Measurements from ENCODE around the gene NISCH. TPM values are rescaled to one million over a fixed set of nuclear protein-coding genes. Genes with fewer than 3 reads are reported as not detected.

Gene NISCH
- polyA plus RNA-seq, 2 donors: 32.2 to 59.6 TPM

GRCh38 chr3:52527732-52528585 lies 72.6 kb downstream of the NISCH start:
- no peaks in the 10 kb centered on the region for H3K27me3 ChIP-seq (ENCODE audit: control insufficient read depth in 1 of 2, insufficient read depth in 2 of 2, low read length in 2 of 2)
- H3K4me1 ChIP-seq (ENCODE audit: control insufficient read depth in 2 of 2, insufficient read depth in 2 of 2, low read length in 1 of 2): peaks cover 19 to 60% of the 10 kb centered on the region in 2 donors
- WGBS, 2 donors: 82% methylated on average over 18 of the region's 18 CpGs
- H3K4me3 ChIP-seq (ENCODE audit: low read depth in 1 of 2, low read length in 2 of 2): no peak overlapping the region
- H3K36me3 ChIP-seq (ENCODE audit: control insufficient read depth in 2 of 2, insufficient read depth in 2 of 2, low read length in 1 of 2): peaks cover 0 to 35% of the 10 kb centered on the region in 2 donors
- H3K27ac ChIP-seq (ENCODE audit: low read depth in 2 of 2, low read length in 1 of 2): no peak overlapping the region
- H3K9me3 ChIP-seq (ENCODE audit: control insufficient read depth in 2 of 2, insufficient read depth in 1 of 2, low read depth in 1 of 2, low read length in 1 of 2): no peaks in the 10 kb centered on the region

- Histone ChIP-seq H3K27me3 (ENCODE audit: control insufficient read depth in 1 of 2, insufficient read depth in 2 of 2, low read length in 2 of 2) (no peaks in the 10 kb centered on the region), H3K4me3 (ENCODE audit: low read depth in 1 of 2, low read length in 2 of 2) (no peak overlapping the region), H3K27ac (ENCODE audit: low read depth in 2 of 2, low read length in 1 of 2) (no peak overlapping the region), H3K4me1 (ENCODE audit: control insufficient read depth in 2 of 2, insufficient read depth in 2 of 2, low read length in 1 of 2) (peaks cover 19 to 57% of the 10 kb centered on the region in 2 donors), H3K9me3 (ENCODE audit: control insufficient read depth in 2 of 2, insufficient read depth in 1 of 2, low read depth in 1 of 2, low read length in 1 of 2) (no peaks in the 10 kb centered on the region), H3K36me3 (ENCODE audit: control insufficient read depth in 2 of 2, insufficient read depth in 2 of 2, low read length in 1 of 2) (peaks cover 0 to 29% of the 10 kb centered on the region in 2 donors)
- WGBS, 2 donors: 88 to 89% methylated on average over 25 of the region's 25 CpGs
These were observed 73.4 kb downstream of the NISCH start for GRCh38 chr3:52528586-52529375.

GRCh38 chr3:52529376-52530333 lies 74.3 kb downstream of the NISCH start:
- Histone ChIP-seq H3K27me3 (ENCODE audit: control insufficient read depth in 1 of 2, insufficient read depth in 2 of 2, low read length in 2 of 2) (no peaks in the 10 kb centered on the region), H3K4me3 (ENCODE audit: low read depth in 1 of 2, low read length in 2 of 2) (no peak overlapping the region), H3K36me3 (ENCODE audit: control insufficient read depth in 2 of 2, insufficient read depth in 2 of 2, low read length in 1 of 2) (peaks cover 0 to 20% of the 10 kb centered on the region in 2 donors), H3K27ac (ENCODE audit: low read depth in 2 of 2, low read length in 1 of 2) (peak overlapping the region; percentile 63 to 75), H3K9me3 (ENCODE audit: control insufficient read depth in 2 of 2, insufficient read depth in 1 of 2, low read depth in 1 of 2, low read length in 1 of 2) (no peaks in the 10 kb centered on the region), H3K4me1 (ENCODE audit: control insufficient read depth in 2 of 2, insufficient read depth in 2 of 2, low read length in 1 of 2) (peaks cover 16 to 56% of the 10 kb centered on the region in 2 donors)
- WGBS, 2 donors: 67 to 71% methylated on average over 12 of the region's 12 CpGs

GRCh38 chr3:52530918-52531826 lies 75.8 kb downstream of the NISCH start:
- Histone ChIP-seq H3K27me3 (ENCODE audit: control insufficient read depth in 1 of 2, insufficient read depth in 2 of 2, low read length in 2 of 2) (no peaks in the 10 kb centered on the region), H3K27ac (ENCODE audit: low read depth in 2 of 2, low read length in 1 of 2) (peak overlapping the region; percentile 63 to 75), H3K9me3 (ENCODE audit: control insufficient read depth in 2 of 2, insufficient read depth in 1 of 2, low read depth in 1 of 2, low read length in 1 of 2) (no peaks in the 10 kb centered on the region), H3K4me3 (ENCODE audit: low read depth in 1 of 2, low read length in 2 of 2) (no peak overlapping the region), H3K4me1 (ENCODE audit: control insufficient read depth in 2 of 2, insufficient read depth in 2 of 2, low read length in 1 of 2) (peaks cover 9 to 47% of the 10 kb centered on the region in 2 donors), H3K36me3 (ENCODE audit: control insufficient read depth in 2 of 2, insufficient read depth in 2 of 2, low read length in 1 of 2) (peaks cover 0 to 20% of the 10 kb centered on the region in 2 donors)
- 51 to 63% methylated on average over 10 of the region's 10 CpGs for WGBS, 2 donors

GRCh38 chr3:52531860-52532516 lies 76.6 kb downstream of the NISCH start:
- no peaks in the 10 kb centered on the region for H3K27me3 ChIP-seq (ENCODE audit: control insufficient read depth in 1 of 2, insufficient read depth in 2 of 2, low read length in 2 of 2)
- H3K9me3 ChIP-seq (ENCODE audit: control insufficient read depth in 2 of 2, insufficient read depth in 1 of 2, low read depth in 1 of 2, low read length in 1 of 2): no peaks in the 10 kb centered on the region
- peak overlapping the region; percentile 57 to 75 for H3K27ac ChIP-seq (ENCODE audit: low read depth in 2 of 2, low read length in 1 of 2)
- peaks cover 0 to 20% of the 10 kb centered on the region in 2 donors for H3K36me3 ChIP-seq (ENCODE audit: control insufficient read depth in 2 of 2, insufficient read depth in 2 of 2, low read length in 1 of 2)
- peaks cover 9 to 46% of the 10 kb centered on the region in 2 donors for H3K4me1 ChIP-seq (ENCODE audit: control insufficient read depth in 2 of 2, insufficient read depth in 2 of 2, low read length in 1 of 2)
- WGBS, 2 donors: 71 to 82% methylated on average over 14 of the region's 14 CpGs
- H3K4me3 ChIP-seq (ENCODE audit: low read depth in 1 of 2, low read length in 2 of 2): peak overlapping the region in 1 of 2 donors; percentile 63

GRCh38 chr3:52532517-52532837 lies 77.1 kb downstream of the NISCH start:
- Histone ChIP-seq H3K4me3 (ENCODE audit: low read depth in 1 of 2, low read length in 2 of 2) (peak overlapping the region; percentile 63 to 67), H3K27ac (ENCODE audit: low read depth in 2 of 2, low read length in 1 of 2) (peak overlapping the region in 1 of 2 donors; percentile 54), H3K4me1 (ENCODE audit: control insufficient read depth in 2 of 2, insufficient read depth in 2 of 2, low read length in 1 of 2) (peaks cover 9 to 44% of the 10 kb centered on the region in 2 donors), H3K36me3 (ENCODE audit: control insufficient read depth in 2 of 2, insufficient read depth in 2 of 2, low read length in 1 of 2) (peaks cover 0 to 15% of the 10 kb centered on the region in 2 donors), H3K27me3 (ENCODE audit: control insufficient read depth in 1 of 2, insufficient read depth in 2 of 2, low read length in 2 of 2) (no peaks in the 10 kb centered on the region), H3K9me3 (ENCODE audit: control insufficient read depth in 2 of 2, insufficient read depth in 1 of 2, low read depth in 1 of 2, low read length in 1 of 2) (no peaks in the 10 kb centered on the region)
- WGBS, 2 donors: 28 to 39% methylated on average over 5 of the region's 5 CpGs

- H3K36me3 ChIP-seq (ENCODE audit: control insufficient read depth in 2 of 2, insufficient read depth in 2 of 2, low read length in 1 of 2): peaks cover 0 to 10% of the 10 kb centered on the region in 2 donors
- H3K9me3 ChIP-seq (ENCODE audit: control insufficient read depth in 2 of 2, insufficient read depth in 1 of 2, low read depth in 1 of 2, low read length in 1 of 2): no peaks in the 10 kb centered on the region
- H3K4me1 ChIP-seq (ENCODE audit: control insufficient read depth in 2 of 2, insufficient read depth in 2 of 2, low read length in 1 of 2): peaks cover 10 to 44% of the 10 kb centered on the region in 2 donors
- peak overlapping the region; percentile 54 to 78 for H3K27ac ChIP-seq (ENCODE audit: low read depth in 2 of 2, low read length in 1 of 2)
- 2 to 6% methylated on average over 63 to 78 of the region's 78 CpGs for WGBS, 2 donors
- no peaks in the 10 kb centered on the region for H3K27me3 ChIP-seq (ENCODE audit: control insufficient read depth in 1 of 2, insufficient read depth in 2 of 2, low read length in 2 of 2)
- H3K4me3 ChIP-seq (ENCODE audit: low read depth in 1 of 2, low read length in 2 of 2): peak overlapping the region; percentile 63 to 67
These were observed 77.6 kb downstream of the NISCH start for GRCh38 chr3:52532838-52533622.

Data from esophagus (tissue), 2 donors.